ENCODE data around the gene STX11.

DNA sequence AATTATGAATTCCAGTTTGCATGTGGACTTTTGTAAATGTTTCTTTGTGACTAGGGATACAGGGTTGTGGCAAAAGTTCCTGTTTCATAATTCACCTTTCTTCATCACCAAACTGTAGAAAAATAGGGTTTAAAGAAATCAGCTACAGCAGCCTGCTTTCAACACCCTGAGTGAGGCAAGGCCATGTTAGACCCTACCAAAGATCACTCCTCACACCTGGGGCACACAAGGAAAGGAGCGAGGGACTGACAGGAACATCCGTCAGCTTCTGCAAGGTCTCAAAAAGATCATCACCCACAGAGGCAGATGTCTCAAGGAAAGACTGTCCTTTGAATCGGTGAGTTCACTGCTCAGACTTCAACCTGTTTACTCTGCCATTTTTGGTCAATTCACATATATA lies 10.5 kb upstream of the STX11 start:
- TF ChIP-seq, protein P1, sequence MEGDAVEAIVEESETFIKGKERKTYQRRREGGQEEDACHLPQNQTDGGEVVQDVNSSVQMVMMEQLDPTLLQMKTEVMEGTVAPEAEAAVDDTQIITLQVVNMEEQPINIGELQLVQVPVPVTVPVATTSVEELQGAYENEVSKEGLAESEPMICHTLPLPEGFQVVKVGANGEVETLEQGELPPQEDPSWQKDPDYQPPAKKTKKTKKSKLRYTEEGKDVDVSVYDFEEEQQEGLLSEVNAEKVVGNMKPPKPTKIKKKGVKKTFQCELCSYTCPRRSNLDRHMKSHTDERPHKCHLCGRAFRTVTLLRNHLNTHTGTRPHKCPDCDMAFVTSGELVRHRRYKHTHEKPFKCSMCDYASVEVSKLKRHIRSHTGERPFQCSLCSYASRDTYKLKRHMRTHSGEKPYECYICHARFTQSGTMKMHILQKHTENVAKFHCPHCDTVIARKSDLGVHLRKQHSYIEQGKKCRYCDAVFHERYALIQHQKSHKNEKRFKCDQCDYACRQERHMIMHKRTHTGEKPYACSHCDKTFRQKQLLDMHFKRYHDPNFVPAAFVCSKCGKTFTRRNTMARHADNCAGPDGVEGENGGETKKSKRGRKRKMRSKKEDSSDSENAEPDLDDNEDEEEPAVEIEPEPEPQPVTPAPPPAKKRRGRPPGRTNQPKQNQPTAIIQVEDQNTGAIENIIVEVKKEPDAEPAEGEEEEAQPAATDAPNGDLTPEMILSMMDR (IDR thresholded peaks at IDR 0.05; ENCODE audit: low read length): no peak
- TF ChIP-seq EZH2 (optimal IDR thresholded peaks at IDR 0.05; ENCODE audit: low read depth, low read length): no peak
